Neural cell (in vitro differentiated cells): ENCODE results near the gene PIGT. TPM values are rescaled to one million over a fixed set of nuclear protein-coding genes. Genes with fewer than 3 reads are reported as not detected.

ENCODE experiments used
- H2AFZ ChIP-seq: fragments of 200-600, 300-800 bp; sonication (generic), shearing (Covaris generic); 2 replicates; pipeline ENCODE4 v1.6.0; 2014; ENCODE audit warnings: low read depth, mild to moderate bottlenecking, antibody characterized with exemption, low read length, moderate library complexity
- H3F3A ChIP-seq: fragments of 200-600 bp; shearing (Covaris generic); 2 replicates; pipeline ENCODE4 v1.6.1; 2016; ENCODE audit warnings: mild to moderate bottlenecking, moderate library complexity, mixed read lengths, antibody characterized with exemption, low read length; ENCODE audit not compliant: insufficient read depth, poor library complexity, severe bottlenecking
- H3K27ac ChIP-seq: fragments of 200-600, 300-800 bp; sonication (generic), shearing (Covaris generic); 2 replicates; pipeline ENCODE4 v1.5.1; 2014; ENCODE audit warnings: mild to moderate bottlenecking, low read length, moderate library complexity
- H3K27me3 ChIP-seq: fragments of 300-800, 200-600 bp; sonication (generic), shearing (Covaris generic); 2 replicates; pipeline ENCODE4 v1.6.0; 2014; ENCODE audit warnings: mild to moderate bottlenecking, low read depth, low read length, moderate library complexity; ENCODE audit not compliant: insufficient read depth
- H3K36me3 ChIP-seq: fragments of 300-800, 200-600 bp; sonication (generic), shearing (Covaris generic); 2 replicates; pipeline ENCODE4 v1.5.1; 2014; ENCODE audit warnings: mild to moderate bottlenecking, antibody characterized with exemption, low read length, moderate library complexity; ENCODE audit not compliant: insufficient read depth
- H3K4me2 ChIP-seq: fragments of 300-800, 200-600 bp; sonication (generic), shearing (Covaris generic); 2 replicates; pipeline ENCODE4 v1.6.0; 2014; ENCODE audit warnings: mild to moderate bottlenecking, low read length
- H3K4me3 ChIP-seq: fragments of 300-800, 200-600 bp; sonication (generic), shearing (Covaris generic); 2 replicates; pipeline ENCODE4 v1.5.1; 2014; ENCODE audit warnings: mild to moderate bottlenecking, low read length, moderate library complexity
- H3K79me2 ChIP-seq: fragments of 200-600 bp; shearing (Covaris generic); replicated peaks from 2 replicates; pipeline ENCODE4 v1.6.0; 2014; ENCODE audit warnings: mild to moderate bottlenecking, low read length, moderate library complexity; ENCODE audit not compliant: insufficient read depth
- H3K9ac ChIP-seq: fragments of 300-800, 200-600 bp; sonication (generic), shearing (Covaris generic); 2 replicates; pipeline ENCODE4 v1.6.1; 2016; ENCODE audit warnings: mild to moderate bottlenecking, low read length, mixed read lengths
- H3K9me2 ChIP-seq: fragments of 200-600 bp; shearing (Covaris generic); 2 replicates; pipeline ENCODE4 v1.6.1; 2016; ENCODE audit warnings: mild to moderate bottlenecking, low read length, mixed read lengths; ENCODE audit not compliant: insufficient read depth
- H3K9me3 ChIP-seq: fragments of 200-600, 300-800 bp; sonication (generic), shearing (Covaris generic); 2 replicates; pipeline ENCODE4 v1.6.1; 2016; ENCODE audit warnings: mild to moderate bottlenecking, mixed run types, low read length, moderate library complexity, mixed read lengths
- H4K20me1 ChIP-seq: fragments of 200-600 bp; shearing (Covaris generic); 2 replicates; pipeline ENCODE4 v1.6.1; 2016; ENCODE audit warnings: mild to moderate bottlenecking, mixed run types; ENCODE audit not compliant: insufficient read depth
- CTCF ChIP-seq: fragments of 450-650 bp; IDR thresholded peaks from 2 replicates; pipeline ENCODE4 v1.5.1; 2014; ENCODE audit warnings: antibody characterized with exemption, mild to moderate bottlenecking, moderate library complexity; ENCODE audit not compliant: poor library complexity, severe bottlenecking
- EP300 ChIP-seq: fragments of 450-650 bp; conservative IDR thresholded peaks from 2 replicates; pipeline ENCODE4 v1.6.1; 2014; ENCODE audit warnings: antibody characterized with exemption, mild to moderate bottlenecking, moderate library complexity; ENCODE audit not compliant: poor library complexity, severe bottlenecking
- EZH2 ChIP-seq: fragments of 200-600, 300-800 bp; shearing (Covaris generic), sonication (generic); IDR thresholded peaks from 2 replicates; pipeline ENCODE4 v1.6.1; 2014; ENCODE audit warnings: antibody characterized with exemption, low read length, borderline replicate concordance, mild to moderate bottlenecking; ENCODE audit not compliant: insufficient read depth, poor library complexity, severe bottlenecking
- MXI1 ChIP-seq: fragments of 450-650 bp; conservative IDR thresholded peaks from 2 replicates; pipeline ENCODE4 v1.6.1; 2014; ENCODE audit warnings: antibody characterized with exemption, mild to moderate bottlenecking; ENCODE audit not compliant: poor library complexity, severe bottlenecking
- POLR2AphosphoS5 ChIP-seq: IDR thresholded peaks from 2 replicates; pipeline ENCODE4 v1.6.1; 2012
- RAD21 ChIP-seq: fragments of 450-650 bp; conservative IDR thresholded peaks from 2 replicates; pipeline ENCODE4 v1.6.1; 2014; ENCODE audit warnings: antibody characterized with exemption, mild to moderate bottlenecking, moderate library complexity
- REST ChIP-seq: IDR thresholded peaks from 2 replicates; pipeline ENCODE4 v1.6.1; 2012; ENCODE audit warnings: borderline replicate concordance
- SMC3 ChIP-seq: fragments of 450-650 bp; conservative IDR thresholded peaks from 2 replicates; pipeline ENCODE4 v1.6.1; 2014; ENCODE audit warnings: antibody characterized with exemption, mild to moderate bottlenecking, moderate library complexity; ENCODE audit not compliant: poor library complexity
- TAF1 ChIP-seq: IDR thresholded peaks from 2 replicates; pipeline ENCODE4 v1.6.1; 2012; ENCODE audit warnings: low read depth
- polyA plus RNA-seq: library from polyadenylated mRNA; depleted of rRNA; stranded (reverse); fragments of >200 nt; gene quantifications from 2 replicates; pipeline ENCODE4 v1.2.3, GENCODE V29; 2014

PIGT gene
- polyA plus RNA-seq, 1 donor from 2014 or later: 24.3 TPM

- Histone ChIP-seq H3K27me3 (no peaks in the 10 kb centered on the region), H3K9me3 (no peaks in the 10 kb centered on the region), H3F3A (no peaks in the 10 kb centered on the region), H4K20me1 (no peaks in the 10 kb centered on the region), H3K79me2 (no peaks in the 10 kb centered on the region), H3K9me2 (no peaks in the 10 kb centered on the region), H3K9ac (no peak overlapping the region), H3K27ac (no peak overlapping the region), H2AFZ (no peak overlapping the region), H3K4me3 (no peak overlapping the region), H3K36me3 (no peaks in the 10 kb centered on the region), H3K4me2 (no peak overlapping the region)
- TF ChIP-seq POLR2AphosphoS5: no peak
- TF ChIP-seq CTCF: no peak
- TF ChIP-seq MXI1: no peak
- TF ChIP-seq EP300: no peak
- no peak for TF ChIP-seq TAF1
- no peak for TF ChIP-seq SMC3
- no peak for TF ChIP-seq REST
- TF ChIP-seq EZH2: no peak
- no peak for TF ChIP-seq RAD21
Observed at GRCh38 chr20:45374101-45374467, 41.9 kb upstream of the PIGT start.

- H3K27me3 ChIP-seq: no peaks in the 10 kb centered on the region
- H3K4me3 ChIP-seq: no peak overlapping the region
- no peak overlapping the region for H2AFZ ChIP-seq
- no peaks in the 10 kb centered on the region for H4K20me1 ChIP-seq
- H3K79me2 ChIP-seq: no peaks in the 10 kb centered on the region
- no peak overlapping the region for H3K4me2 ChIP-seq
- H3F3A ChIP-seq: no peaks in the 10 kb centered on the region
- H3K9ac ChIP-seq: no peak overlapping the region
- H3K36me3 ChIP-seq: no peaks in the 10 kb centered on the region
- H3K9me3 ChIP-seq: no peaks in the 10 kb centered on the region
- TF ChIP-seq TAF1 (no peak), POLR2AphosphoS5 (no peak), RAD21 (no peak), SMC3 (no peak), REST (no peak), EZH2 (no peak), CTCF (no peak), MXI1 (no peak), EP300 (no peak)
- H3K27ac ChIP-seq: no peak overlapping the region
- no peaks in the 10 kb centered on the region for H3K9me2 ChIP-seq
Observed at GRCh38 chr20:45374966-45375365, 41.0 kb upstream of the PIGT start.
